H1 (cell line): ENCODE results near the gene CNST.

Source experiments
- EP300 ChIP-seq, 2 experiments: IDR thresholded peaks; 1 replicate in 1 of 2; 2 replicates in 1 of 2; pipeline ENCODE4 v1.6.1; 2011 to 2012; ENCODE audit warnings: low read depth in 2 of 2, low read length in 2 of 2, mild to moderate bottlenecking in 2 of 2, borderline replicate concordance in 1 of 2, inconsistent platforms in 1 of 2, moderate library complexity in 1 of 2
- EZH2 ChIP-seq: fragments of 200-600 bp; sonication (generic); IDR thresholded peaks from 2 replicates; pipeline ENCODE4 v1.7.1; 2012; ENCODE audit warnings: low read depth, mild to moderate bottlenecking, moderate library complexity, low read length, inconsistent platforms; ENCODE audit not compliant: severe bottlenecking
- POLR2A ChIP-seq, 2 experiments: IDR thresholded peaks; 1 replicate in 1 of 2; 2 replicates in 1 of 2; pipeline ENCODE4 v1.6.1; 2011; ENCODE audit warnings: low read depth in 2 of 2, low read length in 2 of 2, mild to moderate bottlenecking in 2 of 2; ENCODE audit errors: control extremely low read depth in 1 of 2
- POLR2AphosphoS5 ChIP-seq: IDR thresholded peaks from 2 replicates; pipeline ENCODE4 v1.6.1; 2011; ENCODE audit warnings: low read depth, low read length
- TF ChIP-seq, protein P1 (sequence below), 3 experiments: IDR thresholded peaks; 1 replicate in 2 of 3; 2 replicates in 1 of 3; pipeline versions ENCODE4 v1.5.1 to v1.6.1; 2011; ENCODE audit warnings: low read length in 3 of 3, mild to moderate bottlenecking in 3 of 3, inconsistent platforms in 2 of 3, low read depth in 1 of 3, moderate library complexity in 1 of 3; ENCODE audit not compliant: insufficient read depth in 1 of 3; ENCODE audit errors: control extremely low read depth in 1 of 3
- TF ChIP-seq, protein P2 (sequence below): fragments of 300-600 bp; sonication (generic); IDR thresholded peaks from 2 replicates; pipeline ENCODE4 v1.7.1; 2012; ENCODE audit warnings: low read length, moderate library complexity, mild to moderate bottlenecking, inconsistent platforms; ENCODE audit not compliant: insufficient replicate concordance

DNA sequence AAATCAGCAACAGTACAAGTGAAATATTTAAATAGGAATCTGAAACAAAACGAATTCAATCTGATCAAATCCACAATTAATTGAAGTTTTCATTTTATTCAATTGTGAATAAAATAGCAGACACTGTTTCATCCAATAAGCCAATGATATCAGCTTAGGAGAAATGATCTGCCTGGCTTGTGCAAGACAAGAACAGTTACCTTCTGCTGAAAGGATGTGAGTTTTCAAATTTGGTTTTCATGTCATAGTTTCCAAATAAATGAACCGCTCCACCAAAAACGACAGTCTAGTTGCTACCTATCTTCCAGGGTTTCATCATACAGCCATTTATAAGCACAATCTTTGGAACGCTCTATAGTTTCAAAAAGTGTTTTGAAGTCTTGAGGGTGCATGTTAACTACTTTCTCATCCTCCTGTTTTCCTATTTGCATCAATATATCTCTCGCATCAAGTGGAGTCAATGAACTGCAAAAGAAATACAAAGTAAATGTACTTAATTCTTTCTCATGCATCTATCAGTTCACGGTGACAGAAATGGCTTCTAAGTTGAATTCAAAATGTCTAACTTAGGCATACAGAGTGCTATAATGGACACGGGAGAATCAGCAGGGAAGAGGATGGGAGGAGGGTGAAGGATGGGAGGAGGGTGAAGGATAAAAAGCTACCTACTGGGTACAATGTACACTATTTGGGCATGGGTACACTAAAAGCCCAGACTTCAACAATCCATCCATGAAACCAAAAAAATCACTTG lies 25.3 kb upstream of the CNST start:
- TF ChIP-seq, protein P1, sequence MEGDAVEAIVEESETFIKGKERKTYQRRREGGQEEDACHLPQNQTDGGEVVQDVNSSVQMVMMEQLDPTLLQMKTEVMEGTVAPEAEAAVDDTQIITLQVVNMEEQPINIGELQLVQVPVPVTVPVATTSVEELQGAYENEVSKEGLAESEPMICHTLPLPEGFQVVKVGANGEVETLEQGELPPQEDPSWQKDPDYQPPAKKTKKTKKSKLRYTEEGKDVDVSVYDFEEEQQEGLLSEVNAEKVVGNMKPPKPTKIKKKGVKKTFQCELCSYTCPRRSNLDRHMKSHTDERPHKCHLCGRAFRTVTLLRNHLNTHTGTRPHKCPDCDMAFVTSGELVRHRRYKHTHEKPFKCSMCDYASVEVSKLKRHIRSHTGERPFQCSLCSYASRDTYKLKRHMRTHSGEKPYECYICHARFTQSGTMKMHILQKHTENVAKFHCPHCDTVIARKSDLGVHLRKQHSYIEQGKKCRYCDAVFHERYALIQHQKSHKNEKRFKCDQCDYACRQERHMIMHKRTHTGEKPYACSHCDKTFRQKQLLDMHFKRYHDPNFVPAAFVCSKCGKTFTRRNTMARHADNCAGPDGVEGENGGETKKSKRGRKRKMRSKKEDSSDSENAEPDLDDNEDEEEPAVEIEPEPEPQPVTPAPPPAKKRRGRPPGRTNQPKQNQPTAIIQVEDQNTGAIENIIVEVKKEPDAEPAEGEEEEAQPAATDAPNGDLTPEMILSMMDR (IDR thresholded peaks at IDR 0.05; ENCODE audit: control extremely low read depth in 1 of 3, insufficient read depth in 1 of 3, low read depth in 1 of 3, low read length in 3 of 3) = no peak
- no peak for TF ChIP-seq POLR2A (IDR thresholded peaks at IDR 0.05; ENCODE audit: control extremely low read depth in 1 of 2, low read depth in 2 of 2, low read length in 2 of 2)
- TF ChIP-seq EP300 (IDR thresholded peaks at IDR 0.05; ENCODE audit: borderline replicate concordance in 1 of 2, low read depth in 2 of 2, low read length in 2 of 2) = no peak
- TF ChIP-seq POLR2AphosphoS5 = no peak
- TF ChIP-seq, protein P2, sequence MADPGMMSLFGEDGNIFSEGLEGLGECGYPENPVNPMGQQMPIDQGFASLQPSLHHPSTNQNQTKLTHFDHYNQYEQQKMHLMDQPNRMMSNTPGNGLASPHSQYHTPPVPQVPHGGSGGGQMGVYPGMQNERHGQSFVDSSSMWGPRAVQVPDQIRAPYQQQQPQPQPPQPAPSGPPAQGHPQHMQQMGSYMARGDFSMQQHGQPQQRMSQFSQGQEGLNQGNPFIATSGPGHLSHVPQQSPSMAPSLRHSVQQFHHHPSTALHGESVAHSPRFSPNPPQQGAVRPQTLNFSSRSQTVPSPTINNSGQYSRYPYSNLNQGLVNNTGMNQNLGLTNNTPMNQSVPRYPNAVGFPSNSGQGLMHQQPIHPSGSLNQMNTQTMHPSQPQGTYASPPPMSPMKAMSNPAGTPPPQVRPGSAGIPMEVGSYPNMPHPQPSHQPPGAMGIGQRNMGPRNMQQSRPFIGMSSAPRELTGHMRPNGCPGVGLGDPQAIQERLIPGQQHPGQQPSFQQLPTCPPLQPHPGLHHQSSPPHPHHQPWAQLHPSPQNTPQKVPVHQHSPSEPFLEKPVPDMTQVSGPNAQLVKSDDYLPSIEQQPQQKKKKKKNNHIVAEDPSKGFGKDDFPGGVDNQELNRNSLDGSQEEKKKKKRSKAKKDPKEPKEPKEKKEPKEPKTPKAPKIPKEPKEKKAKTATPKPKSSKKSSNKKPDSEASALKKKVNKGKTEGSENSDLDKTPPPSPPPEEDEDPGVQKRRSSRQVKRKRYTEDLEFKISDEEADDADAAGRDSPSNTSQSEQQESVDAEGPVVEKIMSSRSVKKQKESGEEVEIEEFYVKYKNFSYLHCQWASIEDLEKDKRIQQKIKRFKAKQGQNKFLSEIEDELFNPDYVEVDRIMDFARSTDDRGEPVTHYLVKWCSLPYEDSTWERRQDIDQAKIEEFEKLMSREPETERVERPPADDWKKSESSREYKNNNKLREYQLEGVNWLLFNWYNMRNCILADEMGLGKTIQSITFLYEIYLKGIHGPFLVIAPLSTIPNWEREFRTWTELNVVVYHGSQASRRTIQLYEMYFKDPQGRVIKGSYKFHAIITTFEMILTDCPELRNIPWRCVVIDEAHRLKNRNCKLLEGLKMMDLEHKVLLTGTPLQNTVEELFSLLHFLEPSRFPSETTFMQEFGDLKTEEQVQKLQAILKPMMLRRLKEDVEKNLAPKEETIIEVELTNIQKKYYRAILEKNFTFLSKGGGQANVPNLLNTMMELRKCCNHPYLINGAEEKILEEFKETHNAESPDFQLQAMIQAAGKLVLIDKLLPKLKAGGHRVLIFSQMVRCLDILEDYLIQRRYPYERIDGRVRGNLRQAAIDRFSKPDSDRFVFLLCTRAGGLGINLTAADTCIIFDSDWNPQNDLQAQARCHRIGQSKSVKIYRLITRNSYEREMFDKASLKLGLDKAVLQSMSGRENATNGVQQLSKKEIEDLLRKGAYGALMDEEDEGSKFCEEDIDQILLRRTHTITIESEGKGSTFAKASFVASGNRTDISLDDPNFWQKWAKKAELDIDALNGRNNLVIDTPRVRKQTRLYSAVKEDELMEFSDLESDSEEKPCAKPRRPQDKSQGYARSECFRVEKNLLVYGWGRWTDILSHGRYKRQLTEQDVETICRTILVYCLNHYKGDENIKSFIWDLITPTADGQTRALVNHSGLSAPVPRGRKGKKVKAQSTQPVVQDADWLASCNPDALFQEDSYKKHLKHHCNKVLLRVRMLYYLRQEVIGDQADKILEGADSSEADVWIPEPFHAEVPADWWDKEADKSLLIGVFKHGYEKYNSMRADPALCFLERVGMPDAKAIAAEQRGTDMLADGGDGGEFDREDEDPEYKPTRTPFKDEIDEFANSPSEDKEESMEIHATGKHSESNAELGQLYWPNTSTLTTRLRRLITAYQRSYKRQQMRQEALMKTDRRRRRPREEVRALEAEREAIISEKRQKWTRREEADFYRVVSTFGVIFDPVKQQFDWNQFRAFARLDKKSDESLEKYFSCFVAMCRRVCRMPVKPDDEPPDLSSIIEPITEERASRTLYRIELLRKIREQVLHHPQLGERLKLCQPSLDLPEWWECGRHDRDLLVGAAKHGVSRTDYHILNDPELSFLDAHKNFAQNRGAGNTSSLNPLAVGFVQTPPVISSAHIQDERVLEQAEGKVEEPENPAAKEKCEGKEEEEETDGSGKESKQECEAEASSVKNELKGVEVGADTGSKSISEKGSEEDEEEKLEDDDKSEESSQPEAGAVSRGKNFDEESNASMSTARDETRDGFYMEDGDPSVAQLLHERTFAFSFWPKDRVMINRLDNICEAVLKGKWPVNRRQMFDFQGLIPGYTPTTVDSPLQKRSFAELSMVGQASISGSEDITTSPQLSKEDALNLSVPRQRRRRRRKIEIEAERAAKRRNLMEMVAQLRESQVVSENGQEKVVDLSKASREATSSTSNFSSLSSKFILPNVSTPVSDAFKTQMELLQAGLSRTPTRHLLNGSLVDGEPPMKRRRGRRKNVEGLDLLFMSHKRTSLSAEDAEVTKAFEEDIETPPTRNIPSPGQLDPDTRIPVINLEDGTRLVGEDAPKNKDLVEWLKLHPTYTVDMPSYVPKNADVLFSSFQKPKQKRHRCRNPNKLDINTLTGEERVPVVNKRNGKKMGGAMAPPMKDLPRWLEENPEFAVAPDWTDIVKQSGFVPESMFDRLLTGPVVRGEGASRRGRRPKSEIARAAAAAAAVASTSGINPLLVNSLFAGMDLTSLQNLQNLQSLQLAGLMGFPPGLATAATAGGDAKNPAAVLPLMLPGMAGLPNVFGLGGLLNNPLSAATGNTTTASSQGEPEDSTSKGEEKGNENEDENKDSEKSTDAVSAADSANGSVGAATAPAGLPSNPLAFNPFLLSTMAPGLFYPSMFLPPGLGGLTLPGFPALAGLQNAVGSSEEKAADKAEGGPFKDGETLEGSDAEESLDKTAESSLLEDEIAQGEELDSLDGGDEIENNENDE = no peak
- no peak for TF ChIP-seq EZH2
